ENCODE measurements around the gene CYTH3.

The CYTH3 gene

DNA sequence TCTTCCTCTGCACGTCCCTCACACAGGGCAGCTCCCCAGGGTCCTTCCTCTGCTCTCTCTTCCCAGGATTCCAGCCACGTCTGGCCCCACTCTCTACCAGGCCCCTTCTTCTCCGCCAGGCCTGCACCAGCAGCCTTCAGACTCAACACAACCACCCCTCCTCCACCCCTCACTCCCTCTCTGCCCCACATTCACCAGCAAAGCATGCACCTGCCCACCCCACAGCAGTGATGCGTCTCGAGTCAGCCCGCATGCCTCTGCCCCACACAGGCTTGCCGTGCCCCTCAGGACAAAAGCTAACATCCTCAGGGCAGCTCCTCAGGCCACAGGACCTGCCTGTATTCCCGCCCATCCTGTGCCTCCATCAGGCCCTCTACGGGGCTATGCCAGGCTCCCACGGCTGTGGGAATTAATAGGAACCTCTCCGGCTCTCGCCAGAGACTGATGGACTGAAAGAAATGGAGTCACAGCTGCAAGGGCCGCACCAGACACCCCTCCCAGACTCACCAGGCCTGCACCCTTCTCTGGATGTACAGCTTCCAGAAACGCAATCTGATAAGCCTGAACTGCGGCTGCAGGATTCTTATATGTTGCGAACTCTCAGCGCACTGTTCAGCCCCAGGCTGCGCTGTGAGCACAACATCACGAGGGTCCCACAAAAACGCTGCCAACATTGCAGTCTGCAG lies 100.1 kb downstream of the CYTH3 start:
- no peak for DNase-seq (ENCODE audit: extremely low read depth, low read depth)
- TF ChIP-seq, protein P1, sequence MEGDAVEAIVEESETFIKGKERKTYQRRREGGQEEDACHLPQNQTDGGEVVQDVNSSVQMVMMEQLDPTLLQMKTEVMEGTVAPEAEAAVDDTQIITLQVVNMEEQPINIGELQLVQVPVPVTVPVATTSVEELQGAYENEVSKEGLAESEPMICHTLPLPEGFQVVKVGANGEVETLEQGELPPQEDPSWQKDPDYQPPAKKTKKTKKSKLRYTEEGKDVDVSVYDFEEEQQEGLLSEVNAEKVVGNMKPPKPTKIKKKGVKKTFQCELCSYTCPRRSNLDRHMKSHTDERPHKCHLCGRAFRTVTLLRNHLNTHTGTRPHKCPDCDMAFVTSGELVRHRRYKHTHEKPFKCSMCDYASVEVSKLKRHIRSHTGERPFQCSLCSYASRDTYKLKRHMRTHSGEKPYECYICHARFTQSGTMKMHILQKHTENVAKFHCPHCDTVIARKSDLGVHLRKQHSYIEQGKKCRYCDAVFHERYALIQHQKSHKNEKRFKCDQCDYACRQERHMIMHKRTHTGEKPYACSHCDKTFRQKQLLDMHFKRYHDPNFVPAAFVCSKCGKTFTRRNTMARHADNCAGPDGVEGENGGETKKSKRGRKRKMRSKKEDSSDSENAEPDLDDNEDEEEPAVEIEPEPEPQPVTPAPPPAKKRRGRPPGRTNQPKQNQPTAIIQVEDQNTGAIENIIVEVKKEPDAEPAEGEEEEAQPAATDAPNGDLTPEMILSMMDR (IDR thresholded peaks at IDR 0.05; ENCODE audit: low read depth, low read length): no peak

DNA sequence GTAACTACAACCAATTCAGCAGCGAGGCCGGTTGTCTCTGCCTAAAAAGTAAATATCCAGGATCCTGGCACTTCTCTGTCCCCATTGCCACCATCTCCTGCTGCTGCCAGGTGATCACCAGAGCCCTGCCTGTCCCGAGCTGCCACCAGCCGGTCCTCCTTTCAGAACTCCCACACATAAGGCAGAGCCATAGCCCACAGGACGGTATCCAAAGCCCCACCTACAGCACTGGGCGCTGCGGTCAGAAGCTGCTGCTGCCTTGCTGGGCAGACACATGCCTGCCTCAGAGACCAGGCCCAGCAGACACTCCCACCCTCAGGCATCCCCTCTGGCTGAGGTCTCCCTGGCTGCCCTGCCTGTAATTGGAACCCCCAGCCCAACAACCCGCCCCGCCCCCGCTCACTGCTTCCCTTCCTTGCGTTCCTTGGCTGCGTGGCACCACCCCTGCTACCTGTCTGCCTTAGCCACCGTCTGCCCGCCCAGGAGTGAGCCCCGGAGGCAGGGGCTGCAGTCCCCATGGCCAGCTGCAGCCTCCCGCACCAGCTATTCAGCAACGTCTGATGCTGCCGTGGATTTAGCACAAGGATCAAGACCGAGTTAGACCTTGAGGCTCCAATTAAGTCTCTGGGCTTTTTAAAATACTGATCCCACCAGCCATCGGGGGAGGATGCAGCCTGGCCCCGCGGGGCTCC lies 100.7 kb downstream of the CYTH3 start:
- DNase-seq (ENCODE audit: extremely low read depth, low read depth): no peak
- TF ChIP-seq, protein P1 (IDR thresholded peaks at IDR 0.05; ENCODE audit: low read depth, low read length): no peak

DNA sequence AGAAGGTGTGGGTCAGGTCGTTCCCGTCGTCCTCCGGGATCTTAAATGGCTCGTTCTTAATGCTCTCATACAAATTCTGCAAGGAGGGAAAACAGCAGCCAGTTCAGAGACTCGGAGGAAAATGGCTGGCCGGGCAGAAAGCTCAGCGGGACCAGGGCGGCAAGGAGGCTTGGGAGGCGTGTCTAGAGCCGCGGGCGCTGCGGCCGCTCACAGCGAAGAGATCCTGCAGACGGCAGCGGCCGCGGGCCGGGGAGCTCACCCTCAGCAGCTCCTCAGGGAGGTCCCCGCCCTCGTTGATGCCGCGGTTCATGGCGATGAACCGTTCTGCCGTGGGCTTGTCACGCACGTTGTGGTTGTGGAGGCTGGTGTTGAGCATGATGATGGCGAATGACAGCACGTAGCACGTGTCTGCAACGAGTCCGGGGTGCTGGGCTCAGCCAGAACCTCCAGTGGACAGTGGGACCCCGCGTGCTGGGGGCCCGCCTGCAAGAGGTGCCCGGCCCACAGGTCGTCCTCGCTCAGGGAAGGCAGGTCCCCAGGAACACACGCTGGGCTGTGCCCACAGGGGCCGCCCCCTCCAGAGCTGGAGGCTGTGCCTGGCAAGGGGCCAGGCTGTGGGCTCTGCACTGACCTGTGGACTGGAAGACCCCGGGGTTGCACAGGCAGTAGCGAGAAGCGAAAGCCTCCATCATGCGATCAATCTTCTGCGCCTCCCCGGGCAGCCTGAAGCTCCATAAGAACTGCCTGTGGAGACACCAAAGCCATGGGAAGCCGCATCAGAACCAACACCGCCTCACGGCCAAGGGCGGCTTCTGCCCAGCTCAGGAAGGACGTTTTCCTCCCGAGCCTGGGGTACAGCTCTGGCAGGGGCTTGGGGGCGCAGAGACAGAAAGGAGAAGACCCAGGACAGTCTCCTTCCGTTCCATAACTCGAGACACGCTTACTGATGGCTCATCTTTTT lies 101.6 kb downstream of the CYTH3 start:
- no peak for DNase-seq (ENCODE audit: extremely low read depth, low read depth)
- TF ChIP-seq, protein P1 (IDR thresholded peaks at IDR 0.05; ENCODE audit: low read depth, low read length): no peak

DNA sequence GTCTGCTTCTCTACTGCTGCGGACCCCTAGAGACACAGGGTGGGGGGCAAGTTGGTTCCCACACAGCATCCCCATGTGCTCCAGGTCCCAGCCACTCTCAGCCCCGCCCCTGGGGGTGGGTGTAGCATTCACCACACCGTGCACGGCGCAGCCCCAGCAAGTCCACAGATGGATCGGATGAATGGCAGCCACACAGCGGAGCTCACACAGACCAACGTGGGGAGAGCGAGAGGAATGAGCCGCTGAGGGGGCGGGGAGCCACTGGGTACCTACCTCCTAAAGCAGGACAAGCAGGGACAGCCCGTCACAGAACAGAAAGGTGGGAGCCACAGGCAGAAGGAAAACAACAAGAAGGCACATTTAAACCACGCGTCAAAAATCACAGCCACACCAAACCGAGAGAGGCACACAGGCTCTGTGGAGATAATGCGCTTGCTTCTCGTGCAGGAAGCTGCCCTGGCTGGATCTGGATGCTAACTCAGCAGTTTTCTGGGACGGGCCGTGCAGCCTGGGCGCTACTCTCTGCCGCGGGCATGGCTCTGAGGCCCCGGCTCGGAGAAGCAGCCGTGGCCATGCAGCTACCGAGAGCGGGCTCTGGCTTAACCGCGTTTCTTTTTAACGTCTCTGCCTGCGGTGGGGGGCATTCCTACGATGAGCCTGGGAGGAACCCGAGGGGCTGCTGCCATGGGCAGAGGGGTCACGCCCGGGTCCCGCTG lies 102.5 kb downstream of the CYTH3 start:
- DNase-seq (ENCODE audit: extremely low read depth, low read depth): no peak

DNA sequence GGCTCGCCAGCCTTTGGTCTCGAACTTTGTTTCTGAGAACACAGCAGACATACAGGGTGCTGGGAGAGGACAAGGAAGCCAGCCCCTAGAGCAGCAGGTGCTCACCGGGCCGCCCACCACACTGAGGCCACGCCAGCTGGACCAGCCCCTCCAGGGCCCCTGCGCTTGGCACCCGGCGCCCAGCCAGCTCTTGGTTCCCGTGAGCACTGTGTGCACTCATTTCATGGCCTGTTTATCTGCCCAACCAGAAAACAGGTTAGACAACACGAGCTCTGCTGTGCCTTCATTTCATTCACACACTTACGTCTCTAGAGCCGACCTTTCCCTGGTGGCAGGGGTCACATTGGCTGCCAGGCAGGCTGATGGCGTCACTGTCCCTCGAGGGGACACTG lies 104.0 kb downstream of the CYTH3 start:
- DNase-seq (ENCODE audit: extremely low read depth, low read depth): no peak
- TF ChIP-seq, protein P1 (IDR thresholded peaks at IDR 0.05; ENCODE audit: low read depth, low read length): no peak

More for the DNA sequence above, 102.5 kb downstream of the CYTH3 start:
- TF ChIP-seq, protein P1 (IDR thresholded peaks at IDR 0.05; ENCODE audit: low read depth, low read length): no peak

DNA sequence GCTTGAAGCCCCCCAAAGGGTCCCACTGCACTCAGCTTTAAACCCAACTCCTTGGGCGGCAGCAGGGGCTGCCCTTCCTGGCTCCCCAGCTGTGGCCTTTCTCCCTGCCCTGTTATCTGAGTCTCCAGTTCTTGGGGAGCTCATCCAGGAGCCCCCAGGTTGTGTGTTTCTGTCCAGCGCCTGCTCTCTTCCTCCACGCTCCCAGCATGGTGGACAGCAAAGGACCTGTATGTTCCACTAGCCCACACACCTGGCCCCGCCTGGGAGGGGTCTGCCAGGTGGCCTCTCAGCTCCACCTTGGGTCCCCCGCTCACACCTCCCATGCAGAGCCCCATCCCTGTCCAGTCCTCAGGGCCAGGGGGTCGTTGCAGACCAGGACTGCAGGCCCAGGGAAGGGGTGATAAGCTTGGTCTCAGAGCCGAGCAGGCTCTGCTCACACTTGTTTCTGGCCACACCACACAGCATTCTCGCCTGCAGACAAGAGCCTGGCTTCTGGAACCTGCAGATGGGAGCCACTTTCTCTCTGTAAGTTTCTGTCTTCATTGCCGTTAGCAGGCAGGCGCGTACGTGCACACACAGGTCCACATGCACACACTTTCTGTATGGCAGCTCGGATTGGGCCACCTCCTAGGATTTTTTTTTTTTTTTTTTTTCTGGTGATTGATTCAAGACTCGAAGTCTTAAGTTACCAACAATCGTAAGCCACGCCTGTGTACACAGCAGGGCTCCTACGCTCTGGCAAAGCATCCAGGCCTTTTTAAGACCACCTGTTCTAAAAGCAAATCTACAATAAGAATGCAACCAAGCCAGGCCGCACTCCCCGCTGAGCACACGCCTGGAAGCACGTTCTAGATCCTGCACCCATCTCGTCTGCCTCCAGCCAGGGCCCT lies 104.6 kb downstream of the CYTH3 start:
- DNase-seq (ENCODE audit: extremely low read depth, low read depth): no peak
- TF ChIP-seq, protein P1 (IDR thresholded peaks at IDR 0.05; ENCODE audit: low read depth, low read length): no peak

Measured in AG09319 (cell line).